Nephron progenitor cell (in vitro differentiated cells): ENCODE measurements around the gene AUP1.

ENCODE experiments used
- DNase-seq: peaks from one replicate; pipeline ENCODE4 v3.0.0; 2021
- H3K27ac Mint-ChIP-seq: 2 replicates; pipeline ENCODE4 v1.8.0; 2021; ENCODE audit warnings: mild to moderate bottlenecking, moderate library complexity, mixed read lengths
- H3K27me3 Mint-ChIP-seq: 2 replicates; pipeline ENCODE4 v1.8.0; 2021; ENCODE audit warnings: mild to moderate bottlenecking, low read depth, mixed read lengths; ENCODE audit not compliant: poor library complexity
- H3K36me3 Mint-ChIP-seq: 2 replicates; pipeline ENCODE4 v1.8.0; 2021; ENCODE audit warnings: low read depth, mixed read lengths
- H3K4me1 Mint-ChIP-seq: 2 replicates; pipeline ENCODE4 v1.8.0; 2021; ENCODE audit warnings: mixed read lengths
- H3K4me3 Mint-ChIP-seq: 2 replicates; pipeline ENCODE4 v1.8.0; 2021; ENCODE audit warnings: mild to moderate bottlenecking, moderate library complexity, mixed read lengths
- H3K9me3 Mint-ChIP-seq: 2 replicates; pipeline ENCODE4 v1.8.0; 2021; ENCODE audit warnings: mild to moderate bottlenecking, moderate library complexity, mixed read lengths
- CTCF ChIP-seq: fragments of 200-600 bp; sonication (generic); IDR thresholded peaks from 2 replicates; pipeline ENCODE4 v1.5.0; 2021; ENCODE audit warnings: antibody characterized with exemption

AUP1 gene

DNA sequence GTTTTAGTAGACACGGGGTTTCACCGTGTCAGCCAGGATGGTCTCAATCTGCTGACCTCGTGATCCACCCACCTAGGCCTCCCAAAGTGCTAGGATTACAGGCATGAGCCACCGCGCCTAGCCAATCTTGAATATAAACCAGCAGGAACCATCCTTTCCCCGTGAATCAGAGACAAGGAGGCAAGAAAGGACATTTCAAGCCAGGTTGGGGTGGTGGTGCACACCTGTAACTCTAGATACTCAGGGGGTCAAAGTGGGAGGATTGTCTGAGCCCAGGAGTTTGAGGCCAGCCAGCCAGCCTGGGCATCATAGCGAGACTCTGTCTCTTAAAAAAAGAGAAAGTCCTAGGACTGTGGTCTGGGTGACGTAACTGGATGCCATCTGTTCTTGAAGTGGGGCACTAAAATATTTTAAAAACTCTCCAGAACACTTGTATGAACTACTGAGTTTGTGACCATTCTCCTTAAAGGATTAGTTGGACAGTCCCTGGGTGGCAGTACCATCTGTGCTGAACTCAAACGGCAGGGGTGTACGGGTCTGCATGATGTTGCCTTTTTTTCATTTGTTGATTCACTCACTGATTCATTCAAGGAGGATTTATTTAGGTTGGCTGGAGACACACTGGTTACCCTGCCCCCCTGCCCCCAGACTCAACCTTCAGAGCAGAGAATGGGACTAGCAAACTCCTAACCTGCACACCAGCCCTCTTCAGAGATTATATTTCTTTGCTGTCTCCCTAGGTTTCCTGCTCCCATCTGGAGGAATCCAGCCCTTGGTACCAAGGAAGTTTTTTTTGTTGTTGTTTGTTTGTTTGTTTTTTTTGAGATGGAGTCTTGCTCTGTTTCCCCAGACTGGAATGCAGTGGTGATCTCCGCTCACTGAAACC is 18.2 kb downstream of the AUP1 start:
- Mint-ChIP-seq H3K4me1 (peaks cover 36% of the 10 kb centered on the region), H3K27ac (no peak overlapping the region), H3K36me3 (peaks cover 9% of the 10 kb centered on the region), H3K27me3 (peaks cover 100% of the 10 kb centered on the region), H3K9me3 (peaks cover 6% of the 10 kb centered on the region), H3K4me3 (no peak overlapping the region)
- DNase-seq = no peak
- no peak for TF ChIP-seq CTCF

GRCh38 chr2:74510272-74510671 is 19.2 kb downstream of the AUP1 start:
- peaks cover 100% of the 10 kb centered on the region for H3K27me3 Mint-ChIP-seq
- TF ChIP-seq CTCF = no peak
- H3K4me1 Mint-ChIP-seq = peaks cover 44% of the 10 kb centered on the region
- H3K9me3 Mint-ChIP-seq = peaks cover 4% of the 10 kb centered on the region
- no peak overlapping the region for H3K4me3 Mint-ChIP-seq
- peaks cover 17% of the 10 kb centered on the region for H3K36me3 Mint-ChIP-seq
- no peak overlapping the region for H3K27ac Mint-ChIP-seq
- DNase-seq = no peak

DNA sequence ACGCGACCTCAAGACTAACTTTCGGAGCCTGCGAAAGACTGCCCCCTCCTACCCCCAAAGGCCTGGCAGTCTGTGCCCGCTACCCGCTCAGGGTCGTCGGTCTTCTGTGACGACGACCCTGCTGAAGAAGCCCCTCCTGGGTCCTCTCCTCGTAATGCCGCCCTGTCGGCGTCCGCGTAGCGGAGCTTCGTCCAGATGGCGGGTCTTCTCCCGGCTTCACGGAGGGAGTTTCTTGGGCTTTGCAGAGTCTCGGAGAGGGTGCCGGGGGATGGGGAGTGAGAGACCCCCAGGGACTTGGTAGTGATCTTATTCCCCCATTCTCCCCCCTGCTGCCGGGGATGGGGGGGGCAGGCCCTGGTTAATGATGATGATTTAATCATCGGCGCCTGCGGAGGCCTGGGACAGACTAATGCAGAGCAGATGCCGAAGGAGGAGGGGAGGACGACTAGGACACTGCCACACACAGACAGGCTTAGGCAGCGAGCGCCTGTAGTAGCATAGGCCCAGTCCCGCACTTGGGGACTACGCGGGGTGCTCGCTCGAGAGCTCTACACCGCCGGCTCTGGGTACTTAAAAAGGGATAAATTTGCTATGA is 21.5 kb downstream of the AUP1 start:
- Mint-ChIP-seq H3K27ac (peak overlapping the region; percentile 100), H3K9me3 (peaks cover 4% of the 10 kb centered on the region), H3K4me3 (peak overlapping the region; percentile 99), H3K36me3 (peaks cover 30% of the 10 kb centered on the region), H3K4me1 (peaks cover 56% of the 10 kb centered on the region), H3K27me3 (peaks cover 100% of the 10 kb centered on the region)
- peak; percentile 45 for DNase-seq
- no peak for TF ChIP-seq CTCF

DNA sequence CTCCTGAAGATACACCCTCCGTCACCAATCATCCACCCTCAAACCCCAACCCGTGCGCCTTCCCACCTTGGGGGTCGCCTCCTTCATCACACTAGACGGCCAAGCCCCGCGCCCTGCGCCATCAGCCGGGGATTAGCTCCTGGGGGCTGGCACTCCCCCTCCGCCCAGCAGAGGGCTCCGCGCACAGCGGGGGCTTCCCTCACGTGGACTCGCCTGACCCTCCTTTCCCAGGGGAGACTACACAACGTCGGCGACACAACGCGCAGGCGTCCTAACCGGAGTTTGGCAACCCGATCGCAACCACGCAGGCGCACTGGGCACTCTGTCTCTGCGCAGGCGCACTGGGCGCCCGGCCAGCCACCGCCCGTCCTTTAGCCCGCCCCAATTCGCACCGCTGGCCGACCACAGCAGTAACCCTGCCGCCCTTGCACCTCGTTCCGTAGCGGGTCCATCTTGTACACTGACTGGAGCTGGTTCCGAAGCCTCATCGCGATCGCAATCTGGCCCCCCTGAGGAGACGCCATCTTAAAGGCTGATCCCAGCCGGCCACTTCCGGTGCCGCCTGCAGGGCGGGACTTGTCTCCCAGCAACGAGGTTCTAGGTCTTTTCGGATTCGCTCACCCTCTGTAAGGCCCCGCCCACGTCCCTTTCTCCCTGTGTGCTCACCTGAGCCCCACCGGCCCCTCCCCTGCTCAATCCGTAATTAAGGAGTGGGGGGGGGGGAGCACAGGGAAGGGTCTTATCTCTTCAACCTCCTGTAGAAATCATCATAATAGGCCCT is 22.2 kb downstream of the AUP1 start, which contains the start of gene PCGF1:
Gene PCGF1 (minus strand): TSS at position 551 of the 781 bp plus-strand sequence. CDS start 27 bp downstream, at position 524.
- Mint-ChIP-seq H3K27me3 (peaks cover 100% of the 10 kb centered on the region), H3K4me1 (peaks cover 56% of the 10 kb centered on the region), H3K9me3 (peaks cover 4% of the 10 kb centered on the region), H3K4me3 (peak within 1 kb of the TSS; percentile 99), H3K36me3 (peaks cover 30% of the 10 kb centered on the region), H3K27ac (peak within 1 kb of the TSS; percentile 100)
- peak; percentile 99 for DNase-seq
- peak; percentile 68 for TF ChIP-seq CTCF

- no peak for TF ChIP-seq CTCF
- Mint-ChIP-seq H3K36me3 (peaks cover 30% of the 10 kb centered on the region), H3K4me3 (peak overlapping the region; percentile 26), H3K9me3 (no peaks in the 10 kb centered on the region), H3K27ac (no peak overlapping the region), H3K4me1 (peaks cover 73% of the 10 kb centered on the region), H3K27me3 (peaks cover 100% of the 10 kb centered on the region)
- no peak for DNase-seq
Observed at GRCh38 chr2:74505448-74506246, 23.9 kb downstream of the AUP1 start.
